ENCODE measurements around the gene COLGALT1.
"Not testable (repeated sequence)": the region's sequence is repeated elsewhere in the genome, so short reads cannot be mapped to it uniquely, and the experiment has no call there.

COLGALT1 gene

GRCh38 chr19:17555480-17555928 lies at the start of gene COLGALT1:
Gene COLGALT1 (plus strand): TSS chr19:17555649. CDS start chr19:17555714, 65 bp downstream.
- peak; percentile 84 for DNase-seq

GRCh38 chr19:17506745-17507144 lies 48.7 kb upstream of the COLGALT1 start:
- DNase-seq = no peak

- not testable (repeated sequence) for DNase-seq
Measured at GRCh38 chr19:17508558-17508933, 46.9 kb upstream of the COLGALT1 start.

- no peak for DNase-seq
Measured at GRCh38 chr19:17510220-17510993, 45.0 kb upstream of the COLGALT1 start.

- DNase-seq = peak; percentile 20
Measured at GRCh38 chr19:17511724-17512573, 43.5 kb upstream of the COLGALT1 start.

- DNase-seq = no peak
Measured at GRCh38 chr19:17512574-17512939, 42.9 kb upstream of the COLGALT1 start.

GRCh38 chr19:17515408-17516149 lies 39.9 kb upstream of the COLGALT1 start:
- DNase-seq = no peak

GRCh38 chr19:17517898-17518297 lies 37.6 kb upstream of the COLGALT1 start:
- DNase-seq = no peak

GRCh38 chr19:17518654-17519053 lies 36.8 kb upstream of the COLGALT1 start:
- not testable (repeated sequence) for DNase-seq

- no peak for DNase-seq
Measured at GRCh38 chr19:17519967-17520366, 35.5 kb upstream of the COLGALT1 start.

GRCh38 chr19:17520865-17521264 lies 34.6 kb upstream of the COLGALT1 start:
- DNase-seq = no peak

GRCh38 chr19:17522988-17523872 lies 32.2 kb upstream of the COLGALT1 start:
- DNase-seq = no peak

GRCh38 chr19:17524651-17525050 lies 30.8 kb upstream of the COLGALT1 start:
- DNase-seq = no peak

- no peak for DNase-seq
Measured at GRCh38 chr19:17525141-17525540, 30.3 kb upstream of the COLGALT1 start.

GRCh38 chr19:17526922-17527321 lies 28.5 kb upstream of the COLGALT1 start:
- DNase-seq = no peak

- DNase-seq = no peak
Measured at GRCh38 chr19:17527326-17527725, 28.1 kb upstream of the COLGALT1 start.

- DNase-seq = no peak
Measured at GRCh38 chr19:17528610-17529009, 26.8 kb upstream of the COLGALT1 start.

- no peak for DNase-seq
Measured at GRCh38 chr19:17529239-17530158, 25.9 kb upstream of the COLGALT1 start.

- no peak for DNase-seq
Measured at GRCh38 chr19:17530586-17530985, 24.9 kb upstream of the COLGALT1 start.

GRCh38 chr19:17532116-17532515 lies 23.3 kb upstream of the COLGALT1 start:
- DNase-seq = no peak

- DNase-seq = no peak
Measured at GRCh38 chr19:17532557-17532956, 22.9 kb upstream of the COLGALT1 start.
